GM23338 (cell line): ENCODE measurements around the gene DTD1. TPM values are rescaled to one million over a fixed set of nuclear protein-coding genes. Genes with fewer than 3 reads are reported as not detected.

Source experiments
- ATAC-seq: fragments of 200-7000 bp; cut with Tn5 transposase; 3 replicates; pipeline ENCODE4 v1.9.1; 2020
- DNase-seq: peaks from one replicate; pipeline ENCODE4 v3.0.0-alpha.2; 2015; ENCODE audit warnings: low spot score
- H2AFZ ChIP-seq: fragments of 200-600 bp; sonication (generic); 2 replicates; pipeline ENCODE4 v1.8.0; 2016; ENCODE audit warnings: antibody characterized with exemption, mild to moderate bottlenecking, moderate library complexity
- H3F3A ChIP-seq: fragments of 200-600 bp; sonication (generic); replicated peaks from 2 replicates; pipeline ENCODE4 v1.8.0; 2017; ENCODE audit warnings: antibody characterized with exemption, mixed run types, low read depth
- H3K27ac ChIP-seq: fragments of 200-600 bp; sonication (generic); 2 replicates; pipeline ENCODE4 v1.6.1; 2016; ENCODE audit warnings: low read depth
- H3K27me3 ChIP-seq: fragments of 200-600 bp; sonication (generic); 2 replicates; pipeline ENCODE4 v1.8.0; 2016; ENCODE audit warnings: mild to moderate bottlenecking, mixed run types, moderate library complexity; ENCODE audit not compliant: insufficient read depth
- H3K36me3 ChIP-seq: fragments of 200-600 bp; sonication (generic); 2 replicates; pipeline ENCODE4 v1.8.0; 2016; ENCODE audit warnings: mild to moderate bottlenecking; ENCODE audit not compliant: insufficient read depth
- H3K4me1 ChIP-seq: fragments of 200-600 bp; sonication (generic); 2 replicates; pipeline ENCODE4 v1.8.0; 2016; ENCODE audit warnings: mild to moderate bottlenecking, moderate library complexity; ENCODE audit not compliant: insufficient read depth
- H3K4me2 ChIP-seq: fragments of 200-600 bp; sonication (generic); 2 replicates; pipeline ENCODE4 v1.7.1; 2017; ENCODE audit warnings: mixed run types
- H3K4me3 ChIP-seq: fragments of 200-600 bp; sonication (generic); 2 replicates; pipeline ENCODE4 v1.6.1; 2016; ENCODE audit warnings: mixed run types
- H3K79me2 ChIP-seq: fragments of 200-600 bp; sonication (generic); replicated peaks from 2 replicates; pipeline ENCODE4 v1.8.0; 2017; ENCODE audit warnings: mild to moderate bottlenecking; ENCODE audit not compliant: insufficient read depth
- H3K9me2 ChIP-seq: fragments of 200-600 bp; sonication (generic); 2 replicates; pipeline ENCODE4 v1.8.0; 2017; ENCODE audit not compliant: insufficient read depth
- H4K20me1 ChIP-seq: fragments of 200-600 bp; sonication (generic); replicated peaks from 2 replicates; pipeline ENCODE4 v1.8.0; 2017; ENCODE audit warnings: mild to moderate bottlenecking; ENCODE audit not compliant: insufficient read depth
- H3K27ac Mint-ChIP-seq: 2 replicates; pipeline ENCODE4 v1.8.0; 2020; ENCODE audit warnings: inconsistent platforms, mild to moderate bottlenecking, moderate library complexity, mixed read lengths
- H3K27me3 Mint-ChIP-seq: 3 replicates; pipeline ENCODE4 v1.8.0; 2022; ENCODE audit warnings: low read depth, mild to moderate bottlenecking, moderate library complexity, mixed read lengths, inconsistent platforms; ENCODE audit not compliant: insufficient read depth, poor library complexity
- H3K36me3 Mint-ChIP-seq: 3 replicates; pipeline ENCODE4 v1.8.0; 2021; ENCODE audit warnings: low read depth, mild to moderate bottlenecking, inconsistent platforms, moderate library complexity, mixed read lengths
- H3K4me1 Mint-ChIP-seq: 3 replicates; pipeline ENCODE4 v1.8.0; 2020; ENCODE audit warnings: mild to moderate bottlenecking, inconsistent platforms, mixed read lengths
- H3K4me3 Mint-ChIP-seq: 3 replicates; pipeline ENCODE4 v1.8.0; 2021; ENCODE audit warnings: moderate library complexity, mild to moderate bottlenecking, inconsistent platforms, mixed read lengths
- H3K9me3 Mint-ChIP-seq: 3 replicates; pipeline ENCODE4 v1.8.0; 2020; ENCODE audit warnings: moderate library complexity, mild to moderate bottlenecking, inconsistent platforms, mixed read lengths
- CREB1 ChIP-seq: fragments of 250-450 bp; sonication (Bioruptor Pico); IDR thresholded peaks from 2 replicates; pipeline ENCODE4 v1.5.0; 2020; ENCODE audit warnings: low read depth, mild to moderate bottlenecking, moderate library complexity
- CTCF ChIP-seq, 2 experiments: fragments of 200-600 bp in 1 of 2; sonication (generic) in 1 of 2; conservative IDR thresholded peaks; 2 replicates each; pipeline versions ENCODE4 v1.5.1 to v1.6.1; 2016 to 2017; ENCODE audit warnings: antibody characterized with exemption in 2 of 2, low read depth in 2 of 2, mild to moderate bottlenecking in 2 of 2, moderate library complexity in 1 of 2
- ETS1 ChIP-seq: IDR thresholded peaks from 2 replicates; pipeline ENCODE4 v1.6.1; 2016; ENCODE audit warnings: antibody characterized with exemption
- EZH2 ChIP-seq: fragments of 200-600 bp; sonication (generic); IDR thresholded peaks from one replicate; pipeline ENCODE4 v1.8.0; 2017; ENCODE audit warnings: antibody characterized with exemption, mild to moderate bottlenecking, low read depth; ENCODE audit not compliant: unreplicated experiment
- EZH2phosphoT487 ChIP-seq: fragments of 200-600 bp; sonication (generic); IDR thresholded peaks from one replicate; pipeline ENCODE4 v1.8.1; 2018; ENCODE audit warnings: antibody characterized with exemption; ENCODE audit not compliant: unreplicated experiment
- JUNB ChIP-seq: IDR thresholded peaks from one replicate; pipeline ENCODE4 v1.6.1; 2016; ENCODE audit warnings: antibody characterized with exemption; ENCODE audit not compliant: unreplicated experiment
- NANOG ChIP-seq: IDR thresholded peaks from 2 replicates; pipeline ENCODE4 v1.6.1; 2016; ENCODE audit warnings: antibody characterized with exemption, borderline replicate concordance
- POLR2AphosphoS5 ChIP-seq: IDR thresholded peaks from 2 replicates; pipeline ENCODE4 v1.6.1; 2016; ENCODE audit warnings: antibody characterized with exemption, low read depth
- REST ChIP-seq: IDR thresholded peaks from one replicate; pipeline ENCODE4 v1.6.1; 2018; ENCODE audit warnings: antibody characterized with exemption; ENCODE audit not compliant: unreplicated experiment
- ZNF114 ChIP-seq: fragments of 250-450 bp; sonication (Bioruptor Pico); IDR thresholded peaks from 2 replicates; pipeline ENCODE4 v1.5.0; 2020; ENCODE audit warnings: mild to moderate bottlenecking, moderate library complexity
- ZNF331 ChIP-seq: fragments of 250-450 bp; sonication (Bioruptor Pico); IDR thresholded peaks from 2 replicates; pipeline ENCODE4 v1.5.0; 2020; ENCODE audit warnings: low read depth, mild to moderate bottlenecking, moderate library complexity
- polyA plus RNA-seq: library from polyadenylated mRNA; unstranded; fragments of >200 nt; fragmentation: Nextera tagmentation; extraction: Ambion mirVana; gene quantifications from 2 replicates; pipeline ENCODE4 v1.2.1, GENCODE V29; 2016
- total RNA-seq: library from RNA; depleted of rRNA; stranded (reverse); fragments of >200 nt; shearing (Covaris generic); gene quantifications from 2 replicates; pipeline ENCODE4 v1.2.3, GENCODE V29; 2014

Gene DTD1
- total and polyA plus RNA-seq, 2 experiments from 2014 or later: 69.8 to 74.0 TPM

GRCh38 chr20:18695175-18695574 lies 107.3 kb downstream of the DTD1 start:
- TF ChIP-seq REST (no peak), EZH2phosphoT487 (no peak), POLR2AphosphoS5 (no peak), CTCF (conservative IDR thresholded peaks at IDR 0.05; ENCODE audit: low read depth in 2 of 2) (no peak)
- Histone ChIP-seq H4K20me1 (no peaks in the 10 kb centered on the region; the same call in 1 of the 2 replicates), H2AFZ (no peak overlapping the region), H3K9me2 (peaks cover 11% of the 10 kb centered on the region; the same call in 1 of the 2 replicates), H3K4me3 (no peak overlapping the region), H3K36me3 (no peaks in the 10 kb centered on the region), H3K27me3 (no peaks in the 10 kb centered on the region), H3K4me2 (no peak overlapping the region), H3K4me1 (peaks cover 6% of the 10 kb centered on the region), H3K79me2 (no peaks in the 10 kb centered on the region), H3F3A (no peaks in the 10 kb centered on the region), H3K27ac (no peak overlapping the region)
- Mint-ChIP-seq H3K4me1 (peaks cover 13% of the 10 kb centered on the region), H3K9me3 (no peaks in the 10 kb centered on the region; the same call in 2 of the 3 replicates), H3K27me3 (no peaks in the 10 kb centered on the region), H3K27ac (no peak overlapping the region), H3K36me3 (no peaks in the 10 kb centered on the region), H3K4me3 (no peak overlapping the region)
- no peak for ATAC-seq
- DNase-seq: no peak

GRCh38 chr20:18698735-18699380 lies 111.0 kb downstream of the DTD1 start:
- Mint-ChIP-seq H3K4me1 (peaks cover 13% of the 10 kb centered on the region), H3K27me3 (peaks cover 3% of the 10 kb centered on the region), H3K9me3 (no peaks in the 10 kb centered on the region), H3K4me3 (no peak overlapping the region), H3K27ac (no peak overlapping the region), H3K36me3 (no peaks in the 10 kb centered on the region)
- Histone ChIP-seq H3K36me3 (no peaks in the 10 kb centered on the region), H3K9me2 (peaks cover 11% of the 10 kb centered on the region; the same call in 1 of the 2 replicates), H3K4me1 (peaks cover 6% of the 10 kb centered on the region), H3K27me3 (no peaks in the 10 kb centered on the region), H3K4me2 (peak overlapping the region; percentile 55; the same call in 1 of the 2 replicates), H3F3A (no peaks in the 10 kb centered on the region), H3K27ac (no peak overlapping the region), H4K20me1 (no peaks in the 10 kb centered on the region; the same call in 1 of the 2 replicates), H2AFZ (no peak overlapping the region), H3K4me3 (no peak overlapping the region), H3K79me2 (no peaks in the 10 kb centered on the region)
- DNase-seq: peak; percentile 45
- ATAC-seq: peak; percentile 86
- no peak for TF ChIP-seq EZH2phosphoT487
- TF ChIP-seq NANOG: no peak
- TF ChIP-seq CTCF (conservative IDR thresholded peaks at IDR 0.05; ENCODE audit: low read depth in 2 of 2): no peak
- no peak for TF ChIP-seq ZNF331 (CRISPR knock-in tag)
- no peak for TF ChIP-seq REST
- TF ChIP-seq ETS1: no peak
- TF ChIP-seq JUNB: no peak
- no peak for TF ChIP-seq CREB1
- TF ChIP-seq POLR2AphosphoS5: no peak
- no peak for TF ChIP-seq EZH2
- TF ChIP-seq ZNF114 (CRISPR knock-in tag): no peak
